Measurements from ENCODE around the gene ARL9. TPM values are rescaled to one million over a fixed set of nuclear protein-coding genes. Genes with fewer than 3 reads are reported as not detected.
A peak's percentile ranks its signal among the peaks of the same experiment; 100 is the strongest.

Gene ARL9
- total and polyA plus RNA-seq, 9 of the 15 experiments (the other 6 are each of a cell fraction or from before 2014, with no cell fraction given), result 0.10 to 0.15 (median 0.11) TPM; not detected in 6

- TF ChIP-seq MEF2A (IDR thresholded peaks at IDR 0.05; ENCODE audit: control insufficient read depth, low read depth, low read length) (no peak), ZNF764 (CRISPR knock-in tag; IDR thresholded peaks at IDR 0.05; ENCODE audit: low read depth) (no peak), KDM4B (IDR thresholded peaks at IDR 0.05; ENCODE audit: borderline replicate concordance in 2 of 2, low read depth in 1 of 2) (no peak), SUPT5H (IDR thresholded peaks at IDR 0.05) (peak; percentile 86), ZNF282 (CRISPR knock-in tag; IDR thresholded peaks at IDR 0.05) (no peak), ZNF316 (IDR thresholded peaks at IDR 0.05) (no peak), CHD1 (IDR thresholded peaks at IDR 0.05; ENCODE audit: low read length) (no peak), RUNX1 (IDR thresholded peaks at IDR 0.05; ENCODE audit: low read depth) (no peak), FOSL1 (tag; conservative IDR thresholded peaks at IDR 0.05) (no peak), THRB (CRISPR knock-in tag; conservative IDR thresholded peaks at IDR 0.05) (no peak), ZNF696 (CRISPR knock-in tag; conservative IDR thresholded peaks at IDR 0.05) (no peak), SMAD2 (IDR thresholded peaks at IDR 0.05; ENCODE audit: low read depth, low read length) (no peak), HNRNPLL (IDR thresholded peaks at IDR 0.05; ENCODE audit: low read depth, low read length, poor library complexity, severe bottlenecking) (no peak), RBFOX2 (IDR thresholded peaks at IDR 0.05; ENCODE audit: low read depth, low read length) (peak; percentile 82), ZC3H11A (IDR thresholded peaks at IDR 0.05; ENCODE audit: low read depth, low read length) (no peak), ZKSCAN1 (IDR thresholded peaks at IDR 0.05; ENCODE audit: low read depth, low read length) (no peak), MTA2 (IDR thresholded peaks at IDR 0.05; ENCODE audit: low read depth) (no peak), DDX20 (tag; IDR thresholded peaks at IDR 0.05; ENCODE audit: low read depth) (no peak), ZBTB8A (IDR thresholded peaks at IDR 0.05; ENCODE audit: partially characterized antibody) (no peak), ZSCAN29 (IDR thresholded peaks at IDR 0.05) (0 out of 2 replicates have a peak, but pooled peaks have one; percentile 36), HDAC2 (IDR thresholded peaks at IDR 0.05) (no peak), ZNF561 (CRISPR knock-in tag; conservative IDR thresholded peaks at IDR 0.05) (no peak), TARDBP (IDR thresholded peaks at IDR 0.05) (no peak), FOS (IDR thresholded peaks at IDR 0.05; ENCODE audit: extremely low read depth, insufficient read length) (no peak), HNRNPK (IDR thresholded peaks at IDR 0.05; ENCODE audit: low read depth, low read length, poor library complexity, severe bottlenecking) (no peak), ZNF324 (CRISPR knock-in tag; IDR thresholded peaks at IDR 0.05) (no peak)
- TF ChIP-seq, protein P1, sequence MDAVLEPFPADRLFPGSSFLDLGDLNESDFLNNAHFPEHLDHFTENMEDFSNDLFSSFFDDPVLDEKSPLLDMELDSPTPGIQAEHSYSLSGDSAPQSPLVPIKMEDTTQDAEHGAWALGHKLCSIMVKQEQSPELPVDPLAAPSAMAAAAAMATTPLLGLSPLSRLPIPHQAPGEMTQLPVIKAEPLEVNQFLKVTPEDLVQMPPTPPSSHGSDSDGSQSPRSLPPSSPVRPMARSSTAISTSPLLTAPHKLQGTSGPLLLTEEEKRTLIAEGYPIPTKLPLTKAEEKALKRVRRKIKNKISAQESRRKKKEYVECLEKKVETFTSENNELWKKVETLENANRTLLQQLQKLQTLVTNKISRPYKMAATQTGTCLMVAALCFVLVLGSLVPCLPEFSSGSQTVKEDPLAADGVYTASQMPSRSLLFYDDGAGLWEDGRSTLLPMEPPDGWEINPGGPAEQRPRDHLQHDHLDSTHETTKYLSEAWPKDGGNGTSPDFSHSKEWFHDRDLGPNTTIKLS (IDR thresholded peaks at IDR 0.05; ENCODE audit: borderline replicate concordance, low read depth), result peak; percentile 75
- TF ChIP-seq, protein P2, sequence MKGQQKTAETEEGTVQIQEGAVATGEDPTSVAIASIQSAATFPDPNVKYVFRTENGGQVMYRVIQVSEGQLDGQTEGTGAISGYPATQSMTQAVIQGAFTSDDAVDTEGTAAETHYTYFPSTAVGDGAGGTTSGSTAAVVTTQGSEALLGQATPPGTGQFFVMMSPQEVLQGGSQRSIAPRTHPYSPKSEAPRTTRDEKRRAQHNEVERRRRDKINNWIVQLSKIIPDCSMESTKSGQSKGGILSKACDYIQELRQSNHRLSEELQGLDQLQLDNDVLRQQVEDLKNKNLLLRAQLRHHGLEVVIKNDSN (CRISPR knock-in tag; IDR thresholded peaks at IDR 0.05), result no peak
These were observed 24.9 kb downstream of the ARL9 start (continued) for GRCh38 chr4:56530269-56531148.

Data from K562 (cell line).